Activated T-cell treated with anti-CD3 and anti-CD28 coated beads for 4 hours (primary cell): Measurements from ENCODE around the gene GNAT1.
"Not testable (repeated sequence)": the region's sequence is repeated elsewhere in the genome, so short reads cannot be mapped to it uniquely, and the experiment has no call there.

Source experiments
- DNase-seq: peaks from one replicate; pipeline ENCODE4 v3.0.0-alpha.2; 2020

GNAT1 gene

GRCh38 chr3:50203809-50204803, 12.7 kb downstream of the GNAT1 start:
- no peak for DNase-seq

GRCh38 chr3:50204804-50205412, 13.5 kb downstream of the GNAT1 start, which contains the start of gene SLC38A3:
SLC38A3 (plus strand) TSS chr3:50205271; CDS start chr3:50214200, 8,929 bp downstream.
- DNase-seq = no peak

- DNase-seq = no peak
Observed at GRCh38 chr3:50205413-50206276, 14.2 kb downstream of the GNAT1 start.

DNA sequence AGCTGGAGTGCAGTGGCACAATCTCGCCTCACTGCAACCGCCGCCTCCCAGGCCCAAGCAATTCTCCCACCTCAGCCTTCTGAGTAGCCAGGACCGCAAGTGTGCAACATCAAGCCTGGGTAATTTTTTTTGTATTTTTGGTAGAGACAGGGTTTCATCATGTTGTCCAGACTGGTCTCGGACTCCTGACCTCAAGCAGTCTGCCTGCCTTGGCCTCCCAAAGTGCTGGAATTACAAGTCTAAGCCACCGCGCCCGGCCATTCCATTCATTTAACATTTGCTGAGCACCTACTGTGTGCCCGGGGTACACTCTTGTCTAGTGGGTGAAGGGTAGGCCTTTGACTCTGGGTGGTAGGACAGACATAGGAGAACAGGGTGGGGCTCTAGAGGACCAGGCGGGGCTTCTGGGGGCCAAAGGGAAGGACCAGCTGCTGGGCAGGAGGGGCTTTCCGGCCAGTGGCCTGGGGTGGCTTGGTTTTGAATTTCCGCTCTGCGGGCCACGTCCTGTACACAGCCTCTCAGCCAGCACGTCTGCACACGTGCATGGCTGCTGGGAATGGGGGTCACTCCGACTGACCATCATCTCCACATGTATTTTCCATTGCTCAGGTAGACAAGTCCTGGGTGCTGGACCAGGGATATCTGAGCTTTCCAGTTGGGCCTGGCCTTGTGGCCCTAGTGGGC, 16.1 kb downstream of the GNAT1 start:
- DNase-seq = no peak

DNA sequence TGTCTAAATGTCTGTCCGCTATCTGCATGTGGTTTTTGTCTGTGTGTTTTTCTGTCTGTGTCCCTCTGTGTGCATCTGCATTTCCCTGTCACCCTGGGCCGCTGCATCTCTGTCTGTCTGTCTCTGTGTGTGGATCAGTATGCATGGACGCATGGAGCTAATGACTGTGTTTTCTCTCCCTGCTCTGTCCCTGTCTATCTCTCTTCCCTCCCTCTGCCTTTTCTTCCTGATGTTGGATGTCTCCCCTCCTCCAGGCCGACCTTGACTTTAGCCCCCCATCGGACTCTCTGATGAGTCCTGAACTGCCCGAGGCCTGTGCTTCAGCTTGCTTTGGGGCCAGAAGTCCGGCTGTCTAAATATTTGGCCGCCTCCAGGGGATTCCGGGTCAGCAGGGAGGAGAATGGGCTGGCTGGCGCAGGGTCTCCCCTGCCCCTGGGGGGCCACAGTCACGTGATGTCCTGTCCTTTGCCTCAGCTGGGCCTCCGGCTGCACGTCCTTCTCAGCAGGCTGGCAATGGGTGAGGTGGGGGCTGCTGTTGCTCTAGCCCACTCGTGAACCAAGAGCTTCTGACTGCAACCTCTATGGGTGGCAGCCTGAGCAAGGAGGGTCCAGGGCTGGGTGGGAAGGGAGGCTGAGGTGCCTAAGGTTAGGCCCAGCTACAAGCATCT, 17.4 kb downstream of the GNAT1 start:
- no peak for DNase-seq

DNA sequence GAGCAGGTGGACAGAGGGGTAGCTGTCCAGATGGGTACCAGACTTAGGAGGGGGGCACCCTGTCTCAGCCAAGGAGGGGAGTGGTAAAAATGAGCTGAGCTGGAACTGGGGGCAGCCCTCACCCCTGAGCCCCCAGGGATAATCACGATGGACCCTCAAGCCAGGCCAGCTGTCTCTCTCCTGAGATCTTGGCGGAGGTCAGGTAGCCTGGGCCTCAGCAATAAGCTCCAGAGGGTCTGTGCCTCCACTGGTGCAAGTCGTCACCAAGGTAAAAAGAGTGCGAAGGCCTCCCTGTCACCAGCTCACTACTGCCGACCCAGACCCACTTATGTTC, 18.7 kb downstream of the GNAT1 start:
- DNase-seq = no peak

DNA sequence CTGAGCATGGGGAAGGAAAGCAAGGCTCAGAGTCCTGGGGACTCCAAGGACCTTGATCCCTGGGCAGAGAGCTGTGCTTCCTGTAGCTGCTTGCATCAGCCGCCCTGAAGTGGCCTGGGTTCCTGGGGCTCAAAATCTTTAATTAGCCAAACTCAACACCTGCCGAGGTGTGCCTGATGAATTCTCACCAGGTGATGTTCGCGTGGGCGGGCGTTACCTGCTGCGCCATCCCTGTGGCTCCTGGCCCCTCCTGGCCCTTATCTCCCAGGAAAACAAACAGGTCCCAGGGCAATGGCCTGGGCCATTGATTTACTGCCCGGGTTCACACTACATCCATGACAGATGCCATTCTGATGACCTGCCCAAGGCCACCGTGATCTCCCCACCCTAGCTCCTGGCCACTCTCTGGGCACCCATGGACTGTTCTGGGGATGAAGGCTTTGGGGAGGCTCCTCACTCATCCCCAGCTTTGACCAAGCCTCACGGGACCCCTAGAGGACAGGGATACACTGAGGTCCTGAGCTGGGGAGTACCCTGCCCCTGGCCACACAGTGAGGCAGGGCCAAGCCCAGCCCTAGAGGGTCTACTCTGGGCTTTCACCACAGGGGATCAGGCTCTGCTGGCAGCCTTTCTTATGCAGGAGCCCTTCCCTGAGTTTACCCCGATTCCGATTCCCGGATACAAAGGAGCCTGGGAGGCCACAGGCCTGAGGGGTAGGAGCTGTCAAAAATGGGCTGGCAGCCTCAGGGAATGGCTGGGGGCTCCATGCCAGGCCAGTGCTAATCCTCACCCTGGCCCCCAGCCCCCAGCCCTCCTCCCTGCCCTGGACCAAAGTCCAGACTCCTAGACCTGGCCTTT, 19.3 kb downstream of the GNAT1 start:
- no peak for DNase-seq

DNA sequence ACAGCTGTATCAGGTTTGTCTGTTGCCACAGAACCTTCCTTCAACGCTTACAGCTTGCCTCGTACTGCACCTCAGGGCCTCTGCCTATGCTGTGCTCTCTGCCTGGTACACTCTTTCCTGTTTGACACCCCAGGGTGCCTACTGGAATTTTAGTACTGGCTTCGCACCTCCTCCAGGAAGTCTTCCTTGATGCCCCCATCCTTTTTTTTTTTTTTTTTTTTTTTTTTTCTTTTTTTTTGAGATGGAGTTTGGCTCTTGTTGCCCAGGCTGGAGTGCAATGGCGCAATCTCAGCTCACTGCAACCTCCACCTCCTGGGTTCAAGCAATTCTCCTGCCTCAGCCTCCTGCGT, 19.9 kb downstream of the GNAT1 start:
- not testable (repeated sequence) for DNase-seq

DNA sequence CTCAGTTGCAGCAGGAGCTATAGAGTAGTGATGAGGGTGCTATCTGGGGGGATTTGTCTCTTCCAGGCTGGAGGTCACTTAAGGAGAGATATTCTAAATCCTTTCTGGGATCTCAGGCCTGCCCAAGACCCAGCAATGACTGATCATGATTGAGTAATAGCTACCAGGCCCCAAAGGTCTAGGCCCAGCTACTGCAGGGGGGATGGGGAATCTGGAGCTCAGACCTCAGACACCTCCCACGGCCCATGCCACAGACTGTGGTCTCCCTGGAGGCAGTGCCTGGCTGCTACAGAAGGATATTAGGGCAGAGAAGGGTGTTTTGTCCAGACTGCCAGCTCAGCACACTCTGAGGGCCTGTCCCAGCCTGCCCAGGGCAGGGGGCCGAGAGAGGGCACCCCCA, 20.5 kb downstream of the GNAT1 start:
- no peak for DNase-seq

DNA sequence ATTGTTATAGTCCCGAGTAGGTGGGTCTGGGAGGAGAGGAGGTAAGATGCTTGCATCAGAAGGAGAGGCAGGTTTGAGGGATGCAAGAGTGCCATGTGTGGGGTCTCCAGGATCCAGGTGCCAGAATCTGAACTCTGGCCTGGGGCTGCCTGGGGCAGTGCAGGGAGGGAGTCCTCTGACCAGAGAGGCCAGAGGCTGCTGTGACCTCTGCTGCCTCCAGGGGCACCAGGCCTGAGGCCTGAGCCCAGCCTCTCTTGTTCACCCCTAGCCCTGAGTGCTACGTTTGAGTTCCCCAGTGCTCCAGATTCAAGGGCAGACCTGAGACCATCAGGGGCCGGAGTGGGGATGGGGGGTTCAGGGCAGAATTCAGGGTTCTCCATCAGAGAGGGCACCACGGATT, 21.1 kb downstream of the GNAT1 start:
- DNase-seq = no peak

DNA sequence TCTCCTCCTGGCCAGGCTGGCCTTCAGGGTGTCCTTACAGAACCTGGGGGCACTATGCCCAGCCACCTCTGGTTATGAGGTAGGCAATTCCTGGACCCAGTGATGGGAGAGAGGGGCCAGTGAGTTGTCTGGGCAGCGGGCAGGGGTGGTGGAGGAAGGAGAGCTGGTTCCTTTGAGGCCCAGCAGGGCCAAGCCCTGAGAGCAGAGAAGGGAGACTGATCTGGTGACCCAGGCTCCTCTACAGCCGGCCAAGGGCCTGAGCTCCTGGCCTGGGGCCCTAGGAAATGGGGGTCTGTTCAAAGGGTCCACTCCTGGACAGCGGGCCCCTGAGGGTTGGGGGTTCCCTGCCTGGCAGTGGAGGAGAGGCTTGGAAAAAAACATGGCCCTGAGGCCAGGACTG, 21.6 kb downstream of the GNAT1 start:
- DNase-seq = no peak

- no peak for DNase-seq
Observed at GRCh38 chr3:50213373-50213772, 22.0 kb downstream of the GNAT1 start.

- no peak for DNase-seq
Observed at GRCh38 chr3:50214824-50215223, 23.4 kb downstream of the GNAT1 start.

DNA sequence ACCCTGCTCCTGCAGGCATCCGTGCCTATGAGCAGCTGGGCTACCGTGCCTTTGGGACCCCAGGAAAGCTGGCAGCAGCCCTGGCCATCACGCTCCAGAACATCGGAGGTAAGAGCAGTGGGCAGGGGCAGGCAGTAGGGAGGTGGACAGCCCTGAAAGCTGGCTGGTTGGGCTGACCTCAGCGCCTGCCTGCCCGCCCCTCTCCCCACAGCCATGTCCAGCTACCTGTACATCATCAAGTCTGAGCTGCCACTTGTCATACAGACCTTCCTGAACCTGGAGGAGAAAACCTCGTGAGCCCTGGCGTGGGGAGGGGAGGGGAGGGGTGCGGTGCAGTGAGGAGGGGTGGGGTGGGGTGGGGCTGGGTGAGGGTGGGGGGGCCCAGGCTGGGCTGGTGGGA, 24.1 kb downstream of the GNAT1 start:
- DNase-seq = no peak

GRCh38 chr3:50217681-50218080, 26.3 kb downstream of the GNAT1 start:
- no peak for DNase-seq

DNA sequence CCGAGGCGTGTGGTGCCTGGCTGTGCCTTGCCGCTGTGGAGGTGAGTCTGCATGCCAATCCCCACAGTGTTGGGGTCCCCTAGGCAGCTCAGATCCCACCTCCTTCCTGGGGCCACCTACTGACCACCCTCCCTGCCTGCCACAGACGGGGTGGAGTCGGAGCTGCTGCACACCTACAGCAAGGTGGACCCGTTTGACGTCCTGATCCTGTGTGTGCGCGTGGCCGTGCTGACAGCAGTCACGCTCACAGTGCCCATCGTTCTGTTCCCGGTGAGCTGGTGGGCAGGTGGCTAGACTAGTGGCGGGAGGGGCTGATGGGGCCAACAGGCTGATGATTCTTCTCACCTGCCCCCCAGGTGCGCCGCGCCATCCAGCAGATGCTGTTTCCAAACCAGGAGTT, 27.0 kb downstream of the GNAT1 start:
- DNase-seq = no peak

GRCh38 chr3:50219285-50219684, 27.9 kb downstream of the GNAT1 start:
- no peak for DNase-seq

- DNase-seq = no peak
Observed at GRCh38 chr3:50220109-50220508, 28.7 kb downstream of the GNAT1 start.

GRCh38 chr3:50221051-50221410, 29.6 kb downstream of the GNAT1 start:
- no peak for DNase-seq

DNA sequence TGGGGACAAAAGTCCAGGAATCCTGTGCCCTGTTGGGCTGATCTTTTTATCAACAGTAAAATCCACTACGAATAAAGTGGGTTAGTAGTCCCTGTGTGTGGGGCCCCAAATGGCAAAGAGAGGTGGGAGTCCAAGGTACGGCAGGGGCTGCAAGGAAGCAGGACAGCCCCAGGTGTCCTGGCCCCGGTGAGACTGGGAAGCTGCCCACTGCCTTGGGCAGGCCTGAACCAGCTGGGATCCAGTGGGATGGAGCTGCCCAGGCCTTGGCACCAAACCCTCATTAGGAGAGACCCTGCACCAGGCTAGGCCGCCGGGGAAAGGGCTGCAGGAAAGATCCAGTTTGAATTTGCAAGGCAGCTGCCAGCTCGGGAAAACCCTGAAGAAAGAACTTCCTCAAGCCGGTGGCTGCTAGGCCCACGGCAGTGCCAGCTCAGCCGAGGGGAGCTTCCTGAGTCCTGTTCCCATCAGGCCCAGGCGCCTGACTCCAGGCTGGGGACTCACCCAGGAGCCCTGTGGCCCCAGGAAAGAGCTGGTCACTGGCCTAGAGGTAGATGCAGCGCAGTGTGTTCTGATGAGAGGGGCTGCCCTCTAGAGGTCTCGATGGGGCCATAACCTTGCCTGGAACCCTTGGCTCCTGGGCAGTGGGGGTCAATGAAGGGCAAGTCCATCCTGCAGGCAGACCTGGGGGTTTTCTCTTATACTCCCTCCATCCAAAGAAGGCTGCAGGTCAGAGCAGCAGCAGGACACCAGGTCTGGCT, 30.2 kb downstream of the GNAT1 start:
- DNase-seq = no peak

- no peak for DNase-seq
Observed at GRCh38 chr3:50222169-50222528, 30.7 kb downstream of the GNAT1 start.
